HK-2 (cell line): ENCODE results near the gene DMD.

Experiments
- DNase-seq: peaks from one replicate; pipeline ENCODE4 v3.0.0-alpha.2; 2018; ENCODE audit not compliant: unreplicated experiment

DMD gene

DNA sequence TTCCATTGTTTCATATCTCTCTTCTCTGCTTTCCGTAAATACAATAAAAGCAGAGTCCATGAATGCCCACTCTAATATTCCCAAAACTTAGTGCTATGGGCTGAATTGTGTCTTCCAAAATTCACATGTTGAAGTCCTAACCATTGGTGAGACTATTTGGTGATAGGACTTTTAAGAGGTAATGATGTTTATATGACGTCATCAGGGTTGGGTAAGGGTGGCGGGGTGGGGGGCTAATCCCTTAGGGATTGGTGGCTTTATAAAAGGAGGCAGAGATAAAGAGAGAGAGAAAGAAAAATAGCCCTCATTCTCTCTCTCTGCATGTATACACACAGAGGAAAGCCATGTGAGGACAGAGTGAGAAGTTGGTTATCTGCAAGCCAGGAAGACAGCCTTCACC is 722.2 kb downstream of the DMD start:
- no peak for DNase-seq

DNA sequence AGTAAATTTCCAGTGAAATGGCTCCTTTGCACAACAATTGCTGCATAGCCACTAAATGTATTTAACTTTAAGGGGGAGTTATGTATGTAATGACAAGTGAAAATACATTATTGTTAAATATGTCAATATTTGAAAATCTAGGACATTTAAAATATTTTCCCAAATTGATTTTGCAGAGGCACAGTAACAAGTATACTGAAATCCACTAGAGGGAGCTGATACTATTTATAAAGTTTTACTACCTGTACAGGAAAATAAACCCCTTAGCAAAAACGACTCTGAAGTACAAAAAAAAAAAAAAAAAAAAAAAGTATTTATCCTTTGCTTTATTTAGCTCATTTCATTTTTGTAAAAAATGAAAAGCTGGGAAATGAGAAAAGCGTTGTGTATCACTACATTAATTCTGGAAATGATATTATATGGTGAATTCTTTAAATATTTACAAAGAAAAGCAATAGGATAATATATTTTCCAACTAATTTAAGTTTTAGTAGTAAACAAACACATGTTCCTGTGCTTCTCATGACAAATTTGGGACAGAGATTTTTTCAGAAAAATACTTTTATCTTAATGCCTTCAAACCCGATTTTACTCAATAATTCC is 727.7 kb downstream of the DMD start:
- DNase-seq, result no peak

GRCh38 chrX:32480019-32480418 is 731.3 kb downstream of the DMD start:
- DNase-seq, result no peak

GRCh38 chrX:32472364-32472763 is 739.0 kb downstream of the DMD start:
- DNase-seq, result no peak

DNA sequence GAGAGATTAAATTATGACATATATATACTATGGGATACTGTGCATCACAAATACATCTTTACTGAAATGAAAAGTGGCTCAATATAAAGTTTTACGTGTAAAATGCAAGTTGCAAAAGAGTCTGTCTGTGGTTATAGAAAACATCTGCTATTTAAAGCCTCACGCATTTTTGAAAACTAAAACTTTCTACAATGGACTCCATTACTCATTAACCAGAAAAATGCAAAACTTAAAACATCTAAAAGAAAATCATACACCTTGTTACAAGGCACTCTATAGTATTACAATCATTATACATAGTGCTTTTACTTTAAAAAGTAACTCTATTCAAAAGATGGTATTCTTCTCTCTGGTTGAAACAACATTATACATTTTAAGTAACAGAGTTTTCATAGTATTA is 755.6 kb downstream of the DMD start:
- DNase-seq, result no peak

GRCh38 chrX:32451954-32452695 is 759.2 kb downstream of the DMD start:
- no peak for DNase-seq

DNA sequence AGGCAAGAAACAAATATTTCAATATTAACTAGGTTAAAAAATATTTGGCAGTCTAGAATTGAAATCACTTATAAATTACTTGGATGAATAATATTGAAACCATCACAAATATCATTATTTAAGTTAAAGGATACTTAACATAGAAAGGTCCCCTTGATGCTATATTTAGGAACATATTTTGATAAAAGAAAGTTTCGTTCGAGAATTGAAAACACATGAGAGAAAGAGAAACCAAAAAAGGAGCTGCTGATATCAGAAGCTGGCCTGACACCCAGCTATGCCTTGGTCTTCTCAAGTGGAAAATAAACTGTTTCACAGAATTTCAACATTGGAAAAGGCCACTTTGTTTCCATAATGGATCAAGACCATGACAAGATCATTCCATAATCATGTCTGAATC is 762.4 kb downstream of the DMD start:
- no peak for DNase-seq

DNA sequence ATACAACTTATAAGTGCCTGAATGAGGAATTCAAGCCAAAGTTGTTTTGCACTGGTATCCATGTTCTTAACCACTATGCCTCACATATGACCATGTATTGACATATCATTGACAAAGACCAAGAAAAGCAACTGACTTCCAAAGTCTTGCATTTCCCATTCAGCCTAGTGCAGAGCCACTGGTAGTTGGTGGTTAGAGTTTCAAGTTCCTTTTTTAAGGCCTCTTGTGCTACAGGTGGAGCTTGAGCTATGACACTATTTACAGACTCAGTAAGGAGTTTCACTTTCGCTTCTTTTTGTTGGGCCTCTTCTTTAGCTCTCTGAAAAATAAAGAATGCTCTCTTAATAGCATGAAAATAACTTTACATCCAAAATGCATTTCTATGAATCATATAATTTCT is 763.0 kb downstream of the DMD start:
- DNase-seq, result no peak

DNA sequence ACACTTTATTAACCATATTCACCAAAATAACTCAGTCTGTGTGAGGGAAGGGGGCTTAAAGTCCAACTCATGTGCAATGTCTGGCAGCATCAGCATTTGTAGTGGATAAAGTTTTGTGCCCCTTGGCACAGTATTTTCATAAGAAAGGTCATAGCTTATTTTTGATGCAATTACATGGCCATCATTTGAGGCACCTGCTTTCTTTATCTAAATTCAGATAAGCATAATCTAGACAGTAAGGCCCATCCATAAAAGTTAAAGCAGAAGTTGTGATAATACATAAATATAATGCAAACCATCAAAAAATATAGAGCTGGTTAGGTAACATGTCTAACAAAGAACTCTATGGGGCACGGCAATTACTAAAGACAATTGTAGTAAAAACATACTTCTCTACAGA is 763.7 kb downstream of the DMD start:
- DNase-seq, result no peak

GRCh38 chrX:32443841-32444240 is 767.5 kb downstream of the DMD start:
- no peak for DNase-seq

- no peak for DNase-seq
Observed at GRCh38 chrX:32421266-32421665, 790.1 kb downstream of the DMD start.

GRCh38 chrX:32408389-32408788 is 803.0 kb downstream of the DMD start:
- no peak for DNase-seq

DNA sequence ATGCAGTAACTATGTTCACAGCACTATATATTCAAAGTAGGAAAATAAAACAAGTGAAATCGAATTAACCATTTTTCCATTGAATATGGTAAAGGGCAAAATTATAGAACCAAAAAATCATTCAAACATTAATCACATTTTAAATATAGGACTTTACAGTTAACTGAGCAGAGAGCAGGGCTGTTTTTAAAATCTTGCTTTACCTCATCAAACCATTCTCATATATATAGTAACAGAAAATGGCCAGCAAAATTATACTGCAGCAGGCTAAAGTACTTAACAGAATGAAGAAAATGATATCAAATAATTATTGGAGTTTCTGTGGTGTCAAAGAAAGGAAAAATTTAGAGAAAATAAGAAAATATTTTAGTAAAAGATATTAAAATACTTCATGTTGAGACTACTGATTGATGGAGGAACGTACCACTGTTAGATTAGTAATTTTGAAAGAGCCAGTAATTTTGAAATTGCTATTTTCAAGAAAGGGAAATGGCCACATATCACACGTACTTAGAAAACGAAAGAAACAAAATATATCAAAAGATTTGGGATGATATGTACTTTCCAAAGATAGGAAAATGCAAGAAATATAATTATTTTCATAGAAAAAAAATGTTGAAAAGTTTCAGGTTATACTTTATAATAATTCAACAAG is 813.7 kb downstream of the DMD start:
- DNase-seq, result no peak

DNA sequence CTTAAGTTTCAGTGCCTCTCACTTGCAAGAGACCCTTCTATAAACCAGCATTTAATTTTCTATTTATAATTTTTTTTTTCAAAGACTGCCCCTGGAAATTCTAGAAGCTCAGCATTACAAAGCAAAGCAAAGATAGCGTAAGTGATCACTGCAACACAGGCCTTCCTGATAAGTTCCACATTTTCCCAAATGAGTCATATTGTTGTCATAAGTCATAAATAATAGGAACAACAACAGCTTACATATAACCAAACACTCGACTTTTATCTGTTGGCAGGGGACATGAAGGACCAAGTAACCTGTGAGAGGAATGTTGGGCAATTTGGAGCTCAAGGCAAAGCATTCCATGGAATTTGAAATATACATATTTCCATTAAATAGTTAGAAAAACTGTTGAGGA is 815.5 kb downstream of the DMD start:
- DNase-seq, result no peak

GRCh38 chrX:32392655-32393054 is 818.7 kb downstream of the DMD start:
- DNase-seq, result no peak

GRCh38 chrX:32370456-32371205 is 840.7 kb downstream of the DMD start:
- DNase-seq, result no peak

DNA sequence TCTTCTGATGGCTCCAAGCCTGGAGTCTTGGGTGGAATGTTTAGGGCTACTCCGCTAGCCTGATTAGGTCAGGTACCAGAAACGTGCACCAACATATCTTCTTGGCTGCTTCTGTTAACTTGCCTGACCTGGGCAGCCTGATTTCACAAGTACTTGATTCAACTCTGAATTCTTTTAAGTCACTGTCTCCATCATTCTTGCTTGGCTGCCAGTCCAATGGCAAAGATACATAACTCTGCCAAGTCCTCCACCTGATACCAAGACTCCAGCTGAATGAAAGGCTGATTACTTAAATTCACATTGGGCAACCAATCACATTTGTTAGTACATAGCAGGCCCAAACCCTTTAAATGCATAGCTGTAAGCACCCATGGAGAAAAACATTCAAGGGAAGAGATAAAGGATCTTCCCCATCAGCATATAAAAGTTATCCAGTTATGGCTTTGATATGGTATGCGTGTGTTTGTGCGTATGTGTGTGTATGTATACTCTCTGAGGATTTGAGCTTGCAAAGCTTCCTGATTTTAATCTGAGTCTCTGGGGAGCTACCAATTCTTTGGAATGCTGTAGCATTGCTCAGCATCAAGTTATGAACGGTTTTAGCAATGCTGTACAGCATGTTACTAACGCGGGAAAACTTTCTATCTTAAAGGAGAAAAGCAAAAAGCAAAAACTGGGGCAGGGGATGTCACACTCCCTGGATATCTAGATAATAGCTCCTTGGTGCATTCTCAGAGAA is 917.2 kb downstream of the DMD start:
- no peak for DNase-seq

- DNase-seq, result no peak
Observed at GRCh38 chrX:32289356-32289755, 922.0 kb downstream of the DMD start.

GRCh38 chrX:32281853-32282252 is 929.5 kb downstream of the DMD start:
- no peak for DNase-seq

DNA sequence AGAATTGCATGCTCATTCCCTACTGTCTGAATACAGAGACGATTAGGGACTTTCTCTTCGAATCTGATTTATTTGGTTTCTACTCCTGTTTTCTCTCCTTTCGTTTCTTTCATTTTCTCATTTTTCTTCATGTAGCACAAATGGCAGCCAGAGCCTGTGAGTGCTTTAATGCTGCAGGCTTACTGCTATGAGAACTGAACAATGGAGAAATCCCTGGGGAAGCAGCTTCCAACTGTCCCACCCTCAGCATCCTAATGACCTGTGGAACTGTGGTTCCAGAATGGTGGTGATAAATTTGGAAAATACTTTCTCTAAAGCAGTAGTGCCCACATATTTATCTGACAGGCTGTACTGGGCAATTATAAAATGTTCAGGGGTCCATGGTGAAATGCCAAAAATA is 930.4 kb downstream of the DMD start:
- DNase-seq, result no peak

GRCh38 chrX:32280489-32280888 is 930.9 kb downstream of the DMD start:
- DNase-seq, result no peak

GRCh38 chrX:32276153-32276552 is 935.2 kb downstream of the DMD start:
- DNase-seq, result no peak
